K562 (cell line): ENCODE data around the gene SERPINA1. TPM values are rescaled to one million over a fixed set of nuclear protein-coding genes. Genes with fewer than 3 reads are reported as not detected.

Experiments
- CSDE1 ChIP-seq, 2 experiments: fragments of 450-650 bp; IDR thresholded peaks; 2 replicates each; pipeline ENCODE4 v1.6.1; 2016; ENCODE audit warnings: mild to moderate bottlenecking in 1 of 2
- KHSRP ChIP-seq: fragments of 450-650 bp; IDR thresholded peaks from 2 replicates; pipeline ENCODE4 v1.6.1; 2017
- RBM34 ChIP-seq: fragments of 200-400 bp; formaldehyde crosslinking; IDR thresholded peaks from 2 replicates; pipeline ENCODE4 v1.6.1; 2018; ENCODE audit warnings: low read length, borderline replicate concordance; ENCODE audit not compliant: insufficient read depth
- SRF ChIP-seq, 2 experiments: fragments of 250-450, 450-650 bp in 1 of 2; sonication (Bioruptor Pico) in 1 of 2; sonication (generic) in 1 of 2; formaldehyde crosslinking; IDR thresholded peaks; 2 replicates each; pipeline versions ENCODE4 v1.5.0 to v1.5.1; 2020 to 2022; ENCODE audit warnings: mild to moderate bottlenecking in 1 of 2, missing genetic modification reagents in 1 of 2
- polyA plus RNA-seq, 8 experiments: library from polyadenylated mRNA; depleted of rRNA in 4 of 8; stranded (reverse) in 5 of 8; unstranded in 3 of 8; fragments of >200 nt; fragmentation: Nextera tagmentation in 2 of 8; fragmentation: Illumina TruSeq in 1 of 8; extraction: Ambion mirVana in 2 of 8; extraction: Trizol in 1 of 8; gene quantifications; 2 replicates each; pipeline versions ENCODE4 v1.2.1 to v1.2.3, GENCODE V29; 2011 to 2014; ENCODE audit warnings: inconsistent platforms in 1 of 8, missing spikeins in 1 of 8
- total RNA-seq, 7 experiments: library from RNA; depleted of rRNA in 6 of 7; stranded (reverse); fragments of >200 nt in 6 of 7; fragmentation: Illumina TruSeq in 2 of 7; extraction: Trizol in 2 of 7; gene quantifications; 2 replicates each; pipeline versions ENCODE4 v1.2.1 to v1.2.3, GENCODE V29; 2011 to 2021; ENCODE audit warnings: low replicate concordance in 1 of 7
- TF ChIP-seq, protein P1 (sequence below): sonication (generic); formaldehyde crosslinking; IDR thresholded peaks from 2 replicates; pipeline ENCODE4 v1.8.1; 2023; ENCODE audit warnings: missing genetic modification reagents, mild to moderate bottlenecking, borderline replicate concordance
- TF ChIP-seq, protein P2 (sequence below): sonication (generic); formaldehyde crosslinking; IDR thresholded peaks from 2 replicates; pipeline ENCODE4 v1.8.0; 2022; ENCODE audit warnings: mild to moderate bottlenecking, missing genetic modification reagents

Gene SERPINA1
- total and polyA plus RNA-seq, 9 of the 15 experiments (the other 6 are each of a cell fraction or from before 2014, with no cell fraction given), result 4.1 TPM; not detected in 8

DNA sequence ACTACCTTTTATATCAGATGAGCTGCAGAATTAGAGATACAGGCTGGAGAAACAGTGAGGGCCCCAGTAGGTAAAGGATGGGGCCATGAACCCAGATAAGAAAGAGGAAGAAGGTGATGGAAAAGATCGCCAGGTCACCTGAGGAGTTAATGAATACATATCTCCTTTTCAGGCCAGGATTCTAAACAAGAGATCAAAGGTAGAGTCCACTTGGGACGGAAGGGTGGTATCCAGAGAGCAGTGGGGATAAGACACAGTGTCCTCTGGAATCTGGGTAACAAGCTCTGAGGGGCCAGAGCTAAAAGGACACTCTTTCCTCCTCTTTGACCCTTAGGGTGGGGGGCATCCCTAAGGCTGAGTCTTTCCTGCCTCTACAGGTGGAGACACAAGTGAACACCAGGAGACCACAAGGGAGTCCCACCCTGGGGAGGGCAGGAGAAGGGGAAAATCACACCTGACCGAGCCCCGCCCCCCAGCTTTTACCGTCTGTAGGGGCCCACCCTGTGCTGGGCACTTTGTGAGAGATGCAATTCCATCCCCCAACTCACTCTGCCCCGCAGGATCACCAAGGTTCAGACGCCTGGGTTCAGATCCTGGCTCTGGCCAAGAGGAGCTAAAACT is 27.3 kb downstream of the SERPINA1 start (continued):
- TF ChIP-seq, protein P1, sequence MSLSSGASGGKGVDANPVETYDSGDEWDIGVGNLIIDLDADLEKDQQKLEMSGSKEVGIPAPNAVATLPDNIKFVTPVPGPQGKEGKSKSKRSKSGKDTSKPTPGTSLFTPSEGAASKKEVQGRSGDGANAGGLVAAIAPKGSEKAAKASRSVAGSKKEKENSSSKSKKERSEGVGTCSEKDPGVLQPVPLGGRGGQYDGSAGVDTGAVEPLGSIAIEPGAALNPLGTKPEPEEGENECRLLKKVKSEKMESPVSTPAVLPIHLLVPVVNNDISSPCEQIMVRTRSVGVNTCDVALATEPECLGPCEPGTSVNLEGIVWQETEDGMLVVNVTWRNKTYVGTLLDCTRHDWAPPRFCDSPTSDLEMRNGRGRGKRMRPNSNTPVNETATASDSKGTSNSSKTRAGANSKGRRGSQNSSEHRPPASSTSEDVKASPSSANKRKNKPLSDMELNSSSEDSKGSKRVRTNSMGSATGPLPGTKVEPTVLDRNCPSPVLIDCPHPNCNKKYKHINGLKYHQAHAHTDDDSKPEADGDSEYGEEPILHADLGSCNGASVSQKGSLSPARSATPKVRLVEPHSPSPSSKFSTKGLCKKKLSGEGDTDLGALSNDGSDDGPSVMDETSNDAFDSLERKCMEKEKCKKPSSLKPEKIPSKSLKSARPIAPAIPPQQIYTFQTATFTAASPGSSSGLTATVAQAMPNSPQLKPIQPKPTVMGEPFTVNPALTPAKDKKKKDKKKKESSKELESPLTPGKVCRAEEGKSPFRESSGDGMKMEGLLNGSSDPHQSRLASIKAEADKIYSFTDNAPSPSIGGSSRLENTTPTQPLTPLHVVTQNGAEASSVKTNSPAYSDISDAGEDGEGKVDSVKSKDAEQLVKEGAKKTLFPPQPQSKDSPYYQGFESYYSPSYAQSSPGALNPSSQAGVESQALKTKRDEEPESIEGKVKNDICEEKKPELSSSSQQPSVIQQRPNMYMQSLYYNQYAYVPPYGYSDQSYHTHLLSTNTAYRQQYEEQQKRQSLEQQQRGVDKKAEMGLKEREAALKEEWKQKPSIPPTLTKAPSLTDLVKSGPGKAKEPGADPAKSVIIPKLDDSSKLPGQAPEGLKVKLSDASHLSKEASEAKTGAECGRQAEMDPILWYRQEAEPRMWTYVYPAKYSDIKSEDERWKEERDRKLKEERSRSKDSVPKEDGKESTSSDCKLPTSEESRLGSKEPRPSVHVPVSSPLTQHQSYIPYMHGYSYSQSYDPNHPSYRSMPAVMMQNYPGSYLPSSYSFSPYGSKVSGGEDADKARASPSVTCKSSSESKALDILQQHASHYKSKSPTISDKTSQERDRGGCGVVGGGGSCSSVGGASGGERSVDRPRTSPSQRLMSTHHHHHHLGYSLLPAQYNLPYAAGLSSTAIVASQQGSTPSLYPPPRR (CRISPR knock-in tag), result no peak
- TF ChIP-seq RBM34 (no peak), CSDE1 (IDR thresholded peaks at IDR 0.05) (no peak), KHSRP (no peak), SRF (CRISPR knock-in tag; IDR thresholded peaks at IDR 0.05) (no peak)
- TF ChIP-seq, protein P2, sequence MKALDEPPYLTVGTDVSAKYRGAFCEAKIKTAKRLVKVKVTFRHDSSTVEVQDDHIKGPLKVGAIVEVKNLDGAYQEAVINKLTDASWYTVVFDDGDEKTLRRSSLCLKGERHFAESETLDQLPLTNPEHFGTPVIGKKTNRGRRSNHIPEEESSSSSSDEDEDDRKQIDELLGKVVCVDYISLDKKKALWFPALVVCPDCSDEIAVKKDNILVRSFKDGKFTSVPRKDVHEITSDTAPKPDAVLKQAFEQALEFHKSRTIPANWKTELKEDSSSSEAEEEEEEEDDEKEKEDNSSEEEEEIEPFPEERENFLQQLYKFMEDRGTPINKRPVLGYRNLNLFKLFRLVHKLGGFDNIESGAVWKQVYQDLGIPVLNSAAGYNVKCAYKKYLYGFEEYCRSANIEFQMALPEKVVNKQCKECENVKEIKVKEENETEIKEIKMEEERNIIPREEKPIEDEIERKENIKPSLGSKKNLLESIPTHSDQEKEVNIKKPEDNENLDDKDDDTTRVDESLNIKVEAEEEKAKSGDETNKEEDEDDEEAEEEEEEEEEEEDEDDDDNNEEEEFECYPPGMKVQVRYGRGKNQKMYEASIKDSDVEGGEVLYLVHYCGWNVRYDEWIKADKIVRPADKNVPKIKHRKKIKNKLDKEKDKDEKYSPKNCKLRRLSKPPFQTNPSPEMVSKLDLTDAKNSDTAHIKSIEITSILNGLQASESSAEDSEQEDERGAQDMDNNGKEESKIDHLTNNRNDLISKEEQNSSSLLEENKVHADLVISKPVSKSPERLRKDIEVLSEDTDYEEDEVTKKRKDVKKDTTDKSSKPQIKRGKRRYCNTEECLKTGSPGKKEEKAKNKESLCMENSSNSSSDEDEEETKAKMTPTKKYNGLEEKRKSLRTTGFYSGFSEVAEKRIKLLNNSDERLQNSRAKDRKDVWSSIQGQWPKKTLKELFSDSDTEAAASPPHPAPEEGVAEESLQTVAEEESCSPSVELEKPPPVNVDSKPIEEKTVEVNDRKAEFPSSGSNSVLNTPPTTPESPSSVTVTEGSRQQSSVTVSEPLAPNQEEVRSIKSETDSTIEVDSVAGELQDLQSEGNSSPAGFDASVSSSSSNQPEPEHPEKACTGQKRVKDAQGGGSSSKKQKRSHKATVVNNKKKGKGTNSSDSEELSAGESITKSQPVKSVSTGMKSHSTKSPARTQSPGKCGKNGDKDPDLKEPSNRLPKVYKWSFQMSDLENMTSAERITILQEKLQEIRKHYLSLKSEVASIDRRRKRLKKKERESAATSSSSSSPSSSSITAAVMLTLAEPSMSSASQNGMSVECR (CRISPR knock-in tag), result no peak
